ENCODE data around the gene ANKS1B.
A peak's percentile ranks its signal among the peaks of the same experiment; 100 is the strongest.
"Not testable (repeated sequence)": the region's sequence is repeated elsewhere in the genome, so short reads cannot be mapped to it uniquely, and the experiment has no call there.

ANKS1B gene

DNA sequence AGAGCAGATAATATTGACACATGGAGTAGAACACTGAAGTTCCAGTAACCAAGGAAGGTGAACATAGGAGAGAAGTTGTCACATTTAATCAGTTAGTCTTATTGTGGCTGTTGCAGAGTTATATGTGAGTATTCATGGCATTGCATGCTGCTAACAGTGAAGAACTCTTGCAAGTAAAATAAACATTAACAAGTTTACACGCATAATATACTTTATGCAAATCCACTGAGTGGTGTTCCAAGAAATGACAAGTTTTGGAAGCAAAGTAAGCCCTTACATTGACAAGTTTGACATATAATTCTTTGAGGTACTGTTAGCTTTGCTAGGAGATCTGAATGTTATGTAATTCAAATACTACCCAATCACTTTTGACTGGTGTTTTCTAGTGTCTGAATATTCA, 125.6 kb downstream of the ANKS1B start:
- no peak for DNase-seq

DNA sequence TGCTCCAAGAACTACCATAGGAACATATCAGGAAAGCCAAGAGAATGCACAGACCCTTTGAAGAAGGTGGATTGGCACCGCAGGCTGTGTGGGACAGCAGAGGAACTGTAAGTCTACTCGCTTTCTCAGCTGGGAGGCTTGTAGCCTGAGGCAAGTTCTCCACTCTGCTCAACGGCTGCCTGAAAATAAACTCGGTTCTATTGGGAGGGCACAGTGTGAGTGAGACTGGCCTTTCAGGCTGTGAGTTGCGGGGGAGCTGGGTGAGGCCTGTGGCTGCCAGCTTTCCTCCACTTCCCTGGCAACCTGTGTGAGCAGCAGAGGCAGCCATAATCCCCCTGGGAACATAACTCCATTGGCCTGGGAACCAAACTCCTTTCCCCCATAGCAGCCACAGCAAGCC, 132.1 kb downstream of the ANKS1B start:
- no peak for DNase-seq

GRCh38 chr12:99847936-99848335, 136.8 kb downstream of the ANKS1B start:
- no peak for DNase-seq

- DNase-seq: no peak
Observed at GRCh38 chr12:99834710-99835109, 150.0 kb downstream of the ANKS1B start.

DNA sequence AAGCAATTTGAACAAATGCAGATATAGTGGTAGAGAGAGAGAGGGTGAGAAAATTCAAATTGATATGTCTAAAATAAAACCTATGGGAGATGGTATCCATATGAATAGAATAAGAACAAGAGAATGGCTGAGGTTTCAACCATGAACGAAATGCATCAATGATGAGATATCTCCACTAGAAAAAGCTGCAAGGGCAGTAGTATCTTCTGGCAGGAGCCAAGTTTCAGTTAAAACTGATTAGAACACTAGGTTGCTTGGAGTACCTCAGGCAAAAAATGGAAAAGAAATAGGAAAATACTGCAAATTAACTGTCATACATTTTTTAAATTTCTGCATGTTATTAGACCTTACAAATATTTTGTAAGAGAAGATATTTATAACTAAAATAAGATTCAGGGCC, 151.3 kb downstream of the ANKS1B start:
- no peak for DNase-seq

GRCh38 chr12:99824900-99825542, 159.7 kb downstream of the ANKS1B start:
- no peak for DNase-seq

DNA sequence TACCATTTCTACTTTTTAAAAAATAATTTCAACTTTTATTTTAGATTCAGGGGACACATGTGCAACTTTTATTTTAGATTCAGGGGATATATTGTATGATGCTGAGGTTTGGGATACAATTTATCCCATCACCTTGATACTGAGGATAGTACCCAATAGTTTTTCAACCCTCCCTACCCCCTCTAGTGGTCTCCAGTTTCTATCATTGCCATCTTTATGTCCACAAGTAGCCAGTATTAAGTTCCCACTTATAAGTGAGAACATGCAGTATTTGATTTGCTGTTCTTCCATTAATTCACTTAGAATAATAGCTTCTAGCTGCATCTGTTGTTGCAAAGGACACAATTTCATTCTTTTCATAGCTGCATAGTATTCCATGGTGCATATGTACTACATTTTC, 162.5 kb downstream of the ANKS1B start:
- no peak for DNase-seq

DNA sequence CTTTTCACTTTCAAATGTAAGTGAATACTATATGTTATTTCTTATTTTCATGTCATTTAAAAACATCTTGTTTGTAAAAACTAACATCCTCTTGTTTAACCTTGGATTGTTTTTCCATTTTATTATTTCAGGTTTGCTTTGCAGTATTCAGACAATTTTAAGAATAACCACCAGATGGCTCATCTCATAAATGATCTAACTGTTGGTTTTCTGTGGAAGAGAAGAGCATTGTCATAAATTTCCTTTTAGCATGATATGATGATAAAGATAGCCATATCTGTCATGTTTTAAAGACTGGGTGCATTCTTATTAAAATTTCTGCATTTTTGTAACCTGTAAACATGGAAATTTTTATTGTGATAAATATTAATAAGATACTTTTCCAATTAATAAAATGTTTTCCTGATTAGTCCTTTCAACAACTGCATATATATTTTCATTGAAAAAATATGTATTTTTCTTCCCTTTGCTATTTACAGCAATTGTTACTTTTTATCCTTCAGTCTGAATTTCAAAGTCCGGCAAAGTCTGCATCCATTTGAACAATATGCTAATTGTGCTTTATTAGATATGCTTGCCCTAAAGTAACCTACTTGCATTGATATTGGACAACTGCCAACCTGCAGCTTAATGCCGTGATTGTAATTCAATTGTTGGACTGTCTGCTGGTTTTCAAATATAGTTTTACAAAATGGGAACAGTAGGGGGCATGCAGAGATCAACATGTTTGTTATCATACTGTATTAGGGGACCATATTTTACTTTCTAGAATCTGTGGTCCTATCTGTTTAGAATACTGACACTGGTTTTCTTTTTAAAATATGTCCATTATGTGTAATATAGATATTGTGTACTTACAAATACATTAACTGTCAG, 173.8 kb downstream of the ANKS1B start:
- DNase-seq: peak; percentile 64

DNA sequence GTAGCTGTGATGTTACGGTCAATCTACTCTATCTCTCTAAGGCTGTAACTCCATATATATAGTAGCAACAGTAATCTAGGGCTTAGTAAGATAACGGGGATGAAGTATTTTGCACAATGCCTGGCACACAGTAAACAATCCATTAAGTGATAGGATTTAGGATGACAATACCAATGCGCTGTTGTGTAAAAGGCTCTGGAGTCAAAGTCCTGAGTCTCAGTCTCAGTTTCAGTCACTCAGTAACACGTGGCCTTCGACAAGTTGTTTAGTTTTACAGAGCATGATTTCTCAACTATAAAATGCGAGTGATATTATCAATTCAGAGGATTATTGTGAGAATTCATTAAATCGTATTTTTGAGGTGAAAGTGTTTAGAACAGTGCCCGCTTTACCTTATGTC, 174.8 kb downstream of the ANKS1B start:
- DNase-seq: no peak

GRCh38 chr12:99806304-99806703, 178.4 kb downstream of the ANKS1B start:
- DNase-seq: no peak

DNA sequence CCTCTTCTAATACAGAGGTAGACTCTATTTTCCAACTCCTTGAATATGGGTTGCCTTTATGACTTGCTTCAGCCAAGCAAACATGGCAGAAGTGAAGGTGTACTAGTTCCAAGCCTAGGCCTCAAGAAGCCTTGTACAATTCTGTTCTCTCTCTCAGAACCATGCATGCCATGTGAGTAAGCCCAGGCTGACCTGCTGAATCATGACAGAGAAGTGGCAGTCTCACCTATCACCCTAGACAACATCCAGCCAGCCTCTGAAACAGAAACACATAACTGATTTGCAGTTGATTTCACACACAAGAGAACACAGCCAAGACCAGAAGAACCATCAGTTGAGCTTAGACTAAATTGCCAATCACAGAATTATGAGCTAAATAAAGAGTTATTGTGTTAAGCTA, 180.0 kb downstream of the ANKS1B start:
- DNase-seq: no peak

DNA sequence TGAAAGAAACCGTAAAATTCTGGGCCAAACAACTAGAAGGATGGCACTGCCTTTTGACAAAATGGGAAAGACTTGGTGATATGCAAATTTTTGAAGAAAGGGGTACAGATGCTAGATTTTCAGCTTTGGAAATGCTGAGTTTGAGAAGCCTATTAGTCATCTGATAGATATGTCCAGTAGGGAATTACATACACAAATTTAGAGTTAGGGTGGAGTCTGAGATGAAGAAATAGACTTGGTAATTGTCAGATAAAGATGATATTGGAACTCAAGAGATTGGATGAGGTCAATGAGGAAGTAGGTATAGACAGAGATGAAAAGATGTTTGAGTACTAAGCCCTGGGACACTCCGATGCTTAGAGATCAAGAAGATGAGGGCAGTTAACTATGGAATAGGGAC, 184.1 kb downstream of the ANKS1B start:
- DNase-seq: no peak

DNA sequence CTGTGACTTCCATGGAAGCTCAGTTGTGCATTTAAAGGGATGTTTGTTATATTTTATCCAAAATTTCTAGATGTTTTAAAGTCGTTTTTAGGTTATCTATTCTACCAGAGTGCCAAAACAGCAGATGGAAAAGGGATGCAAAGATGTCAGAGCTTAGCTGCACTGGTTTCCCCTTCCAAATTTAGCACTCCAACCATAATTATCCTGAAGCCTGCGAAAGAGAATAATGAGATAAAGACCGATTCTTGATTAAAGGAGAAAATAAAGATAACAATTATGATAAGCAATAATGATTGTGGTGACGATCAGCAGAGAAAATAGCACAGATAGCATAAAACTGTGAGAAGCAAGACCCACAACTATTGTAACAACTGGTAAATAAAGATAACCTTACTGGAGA, 186.8 kb downstream of the ANKS1B start:
- not testable (repeated sequence) for DNase-seq

GRCh38 chr12:99783421-99783820, 201.3 kb downstream of the ANKS1B start:
- DNase-seq: no peak

GRCh38 chr12:99772274-99772673, 212.5 kb downstream of the ANKS1B start:
- no peak for DNase-seq

DNA sequence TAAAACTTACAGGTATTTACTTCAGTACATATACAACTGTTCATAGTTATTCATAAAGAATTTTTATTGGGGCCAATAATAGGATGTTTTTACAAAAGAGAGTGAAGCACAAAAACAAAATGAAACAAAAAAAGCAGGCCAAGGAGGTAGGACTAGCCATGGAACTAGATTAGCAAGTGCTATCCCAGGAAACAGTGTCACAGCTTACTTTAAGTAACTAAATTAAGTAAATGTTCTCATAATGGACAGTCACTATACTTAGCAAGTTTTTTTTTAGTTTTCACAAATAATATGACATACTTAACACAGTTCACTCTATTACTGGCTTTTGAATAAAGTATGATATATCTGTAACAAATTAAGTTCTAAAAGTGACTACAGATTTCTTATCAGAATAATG, 213.1 kb downstream of the ANKS1B start:
- DNase-seq: no peak

GRCh38 chr12:99769396-99769980, 215.2 kb downstream of the ANKS1B start:
- DNase-seq: no peak

GRCh38 chr12:99768758-99769157, 216.0 kb downstream of the ANKS1B start:
- no peak for DNase-seq

DNA sequence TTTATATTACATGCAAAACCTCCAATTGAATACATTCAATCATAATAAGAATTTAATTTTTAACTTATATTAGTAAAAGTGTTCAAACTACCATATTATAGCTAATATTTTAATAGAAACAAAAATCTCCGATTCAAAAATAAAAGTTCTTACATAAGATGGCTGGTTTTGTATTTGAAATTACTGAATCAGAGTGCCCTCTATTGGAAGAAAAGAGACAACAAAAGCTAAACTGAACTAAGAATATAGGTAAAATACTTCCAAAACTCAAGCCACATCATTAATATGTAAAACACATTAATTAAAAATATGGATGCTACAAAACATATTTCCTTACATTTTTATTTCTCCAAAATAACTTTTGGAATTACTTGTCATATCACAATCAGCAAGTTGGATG, 216.9 kb downstream of the ANKS1B start:
- no peak for DNase-seq

DNA sequence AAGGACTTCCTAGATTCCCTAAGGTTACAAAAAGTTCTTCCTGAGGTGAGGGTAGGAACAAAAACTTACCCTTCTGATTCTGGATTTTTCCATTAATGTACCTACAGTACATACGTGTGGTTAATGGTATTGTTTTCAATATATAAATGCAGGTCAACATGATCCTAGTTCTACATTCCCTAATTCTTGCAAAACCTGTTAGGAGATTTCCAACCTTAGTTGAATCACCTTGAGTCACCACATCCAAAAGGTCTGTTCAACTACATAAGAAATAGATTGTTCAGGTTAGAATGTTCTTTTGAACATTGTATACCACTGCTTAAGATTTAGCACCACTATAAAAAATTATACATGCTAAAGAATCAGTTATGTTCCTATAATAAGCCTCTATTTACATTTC, 218.3 kb downstream of the ANKS1B start:
- no peak for DNase-seq

- DNase-seq: no peak
Observed at GRCh38 chr12:99765469-99766114, 219.1 kb downstream of the ANKS1B start.

DNA sequence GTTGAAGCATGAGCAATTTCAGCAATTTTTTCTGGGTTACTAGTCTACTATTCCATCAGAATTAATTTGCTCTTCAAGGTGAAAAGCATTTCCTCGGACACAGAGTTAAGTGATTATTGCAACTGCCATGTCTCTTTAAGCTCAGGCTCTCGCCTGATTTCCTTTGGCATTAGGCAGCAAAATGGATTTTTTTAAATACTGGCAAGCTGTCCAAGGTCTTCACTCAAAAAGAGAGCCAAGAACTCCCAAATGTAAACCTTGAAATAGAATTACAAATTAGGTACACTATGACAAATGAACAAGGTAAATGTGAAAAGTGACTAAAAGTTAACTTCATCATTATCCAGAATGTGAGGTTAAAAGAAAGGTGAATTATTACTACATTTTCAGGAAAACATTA, 225.3 kb downstream of the ANKS1B start:
- no peak for DNase-seq

GRCh38 chr12:99758997-99759396, 225.7 kb downstream of the ANKS1B start:
- no peak for DNase-seq

GRCh38 chr12:99752740-99753139, 232.0 kb downstream of the ANKS1B start:
- DNase-seq: no peak
